Measurements from ENCODE around the gene RNF183. TPM values are rescaled to one million over a fixed set of nuclear protein-coding genes. Genes with fewer than 3 reads are reported as not detected.

RNF183 gene
- not detected in 2 replicates for total RNA-seq (2014; rRNA removed; shearing (Covaris generic))

GRCh38 chr9:113302792-113303418, at the start of gene RNF183:
Gene RNF183, minus strand, starts transcription at chr9:113303376. Its CDS starts 5,192 bp downstream, at chr9:113298184.
- DNase-seq (ENCODE audit: low read depth) = no peak

DNA sequence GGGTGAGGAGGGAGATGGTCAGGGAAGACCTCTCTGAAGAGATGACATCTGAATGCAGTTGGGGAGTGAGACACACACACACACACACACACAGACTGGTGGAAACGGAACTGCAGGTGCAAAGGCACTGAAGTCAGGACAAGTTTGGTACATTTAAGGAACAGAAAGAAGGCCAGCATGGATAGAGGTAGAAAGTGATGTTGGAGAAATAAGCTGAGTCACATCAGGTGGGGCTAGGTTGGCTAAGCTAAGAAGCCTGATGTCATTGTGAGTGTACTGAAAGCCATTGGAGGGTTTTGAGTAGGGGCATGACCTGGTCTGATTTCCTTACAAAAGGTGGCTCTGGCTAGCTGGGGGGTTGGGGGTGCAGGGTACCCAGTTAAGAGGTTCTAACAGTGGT, 49.2 kb upstream of the RNF183 start:
- DNase-seq (ENCODE audit: low read depth) = no peak

- no peak for DNase-seq (ENCODE audit: low read depth)
Observed at GRCh38 chr9:113352006-113352405, 48.8 kb upstream of the RNF183 start.

- DNase-seq (ENCODE audit: low read depth) = no peak
Observed at GRCh38 chr9:113350937-113351336, 47.8 kb upstream of the RNF183 start.

GRCh38 chr9:113350107-113350661, 47.0 kb upstream of the RNF183 start:
- DNase-seq (ENCODE audit: low read depth) = no peak

DNA sequence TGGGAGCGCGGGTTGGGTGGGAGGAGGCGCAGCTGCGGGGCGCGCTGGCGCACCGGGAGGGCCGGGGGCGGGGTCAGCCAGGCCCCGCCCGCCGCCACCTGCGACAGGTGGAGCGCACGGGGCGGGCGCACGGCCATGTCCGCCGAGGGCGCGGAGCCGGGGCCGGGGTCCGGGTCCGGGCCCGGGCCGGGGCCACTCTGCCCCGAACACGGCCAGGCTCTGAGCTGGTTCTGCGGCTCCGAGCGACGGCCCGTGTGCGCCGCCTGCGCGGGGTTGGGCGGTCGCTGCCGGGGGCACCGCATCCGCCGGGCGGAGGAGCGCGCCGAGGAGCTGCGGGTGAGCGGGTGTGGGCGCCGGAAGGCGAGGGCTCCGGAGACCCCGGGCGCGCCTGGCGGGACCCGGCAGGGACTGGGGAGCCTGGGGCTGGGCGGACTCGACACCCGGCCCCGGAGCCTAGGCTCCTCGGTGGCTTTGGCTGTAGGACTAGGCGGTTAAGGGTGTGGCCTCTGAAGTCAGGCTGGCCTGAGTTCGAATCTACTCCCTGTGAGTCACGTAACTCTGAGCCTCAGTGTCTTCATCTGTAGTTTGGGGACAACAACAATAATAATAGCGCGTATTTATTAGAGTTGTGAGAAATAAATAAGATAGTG, 46.4 kb upstream of the RNF183 start, which contains the start of gene BSPRY:
Gene BSPRY, plus strand, starts transcription at position 97 of the 650 bp plus-strand sequence. Its CDS starts 39 bp downstream, at position 136.
- peak; percentile 35 for DNase-seq (ENCODE audit: low read depth)

- DNase-seq (ENCODE audit: low read depth) = no peak
Observed at GRCh38 chr9:113349066-113349444, 45.9 kb upstream of the RNF183 start.

DNA sequence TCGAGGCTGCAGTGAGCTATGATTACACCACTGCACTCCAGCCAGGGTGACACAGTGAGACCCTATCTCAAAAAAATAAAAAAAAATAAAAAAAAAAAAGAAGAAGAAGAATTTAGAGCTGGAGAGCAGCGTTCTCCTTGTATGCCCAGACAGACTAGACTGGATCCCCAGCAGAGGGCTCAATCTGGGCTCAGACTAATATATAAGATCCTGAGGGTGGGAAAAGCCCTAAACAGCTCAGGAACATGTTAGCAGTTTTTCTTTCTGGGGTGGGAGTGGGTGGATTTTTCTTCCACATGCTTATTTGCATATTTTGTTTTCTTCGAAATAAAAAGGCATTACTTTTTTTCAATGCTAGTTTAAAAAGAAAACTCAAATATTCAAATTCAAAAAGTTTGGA, 45.3 kb upstream of the RNF183 start:
- DNase-seq (ENCODE audit: low read depth) = no peak

DNA sequence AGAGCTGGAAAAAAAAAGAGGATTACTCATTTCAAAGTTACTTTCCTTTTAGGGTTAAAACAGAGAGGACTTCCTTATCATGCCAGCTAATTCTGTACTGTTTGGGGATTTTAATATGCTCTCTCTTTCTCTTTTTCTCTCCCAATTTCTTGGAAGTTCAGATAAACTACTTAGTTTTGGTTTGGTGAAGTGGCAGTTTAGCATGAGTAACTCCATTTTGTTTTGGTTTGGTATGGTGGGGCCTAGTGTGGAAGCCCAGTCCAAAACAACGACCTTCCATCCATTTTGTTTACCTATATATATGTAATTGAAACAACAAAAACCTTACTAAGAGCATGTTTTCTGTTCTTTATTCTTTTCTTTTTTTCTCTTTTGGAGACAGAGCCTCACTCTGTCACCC, 42.5 kb upstream of the RNF183 start:
- no peak for DNase-seq (ENCODE audit: low read depth)

DNA sequence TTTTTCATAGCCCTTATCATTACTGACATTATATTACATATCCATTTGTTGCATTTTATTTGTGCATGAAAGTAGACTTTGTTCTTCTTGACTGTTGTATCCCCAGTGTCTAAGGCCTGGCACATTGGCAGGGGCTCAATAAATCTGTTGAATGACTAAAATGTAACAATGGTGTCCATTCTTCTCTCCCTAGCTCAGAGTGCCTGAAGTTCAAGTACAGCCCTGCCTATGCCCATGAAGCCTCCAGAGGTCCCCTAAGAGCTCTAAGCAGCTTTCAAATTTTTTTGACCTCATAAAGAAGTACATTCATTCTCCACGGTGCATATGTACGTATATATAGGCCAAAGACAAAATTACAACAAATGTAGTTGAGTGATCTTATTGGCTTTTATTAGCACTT, 42.0 kb upstream of the RNF183 start:
- DNase-seq (ENCODE audit: low read depth) = no peak

DNA sequence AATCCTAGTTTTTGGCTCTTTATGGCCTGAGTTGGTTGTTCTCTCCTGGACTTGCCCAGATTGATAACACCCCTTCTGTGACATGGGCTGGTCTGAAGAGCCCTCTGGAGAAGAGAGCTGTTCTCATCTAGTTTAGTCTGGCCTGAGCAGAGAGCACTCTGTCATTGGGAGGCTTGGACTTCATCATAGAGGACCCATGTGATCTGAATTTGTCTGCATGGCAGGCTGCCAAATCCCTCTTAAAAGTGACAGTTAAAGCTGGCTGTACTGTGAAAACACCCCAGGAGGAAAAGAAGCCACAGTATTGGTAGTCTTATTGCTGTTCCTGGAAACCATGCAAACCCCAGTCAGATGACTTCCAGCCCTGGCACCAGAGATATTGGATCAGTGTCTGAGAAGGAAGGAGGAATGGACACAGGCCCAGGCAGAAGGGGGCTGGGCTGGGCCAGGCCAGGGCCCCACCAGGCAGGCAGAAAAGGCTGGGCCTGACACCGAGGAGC, 40.6 kb upstream of the RNF183 start:
- no peak for DNase-seq (ENCODE audit: low read depth)

GRCh38 chr9:113341712-113342410, 38.7 kb upstream of the RNF183 start:
- DNase-seq (ENCODE audit: low read depth) = no peak

DNA sequence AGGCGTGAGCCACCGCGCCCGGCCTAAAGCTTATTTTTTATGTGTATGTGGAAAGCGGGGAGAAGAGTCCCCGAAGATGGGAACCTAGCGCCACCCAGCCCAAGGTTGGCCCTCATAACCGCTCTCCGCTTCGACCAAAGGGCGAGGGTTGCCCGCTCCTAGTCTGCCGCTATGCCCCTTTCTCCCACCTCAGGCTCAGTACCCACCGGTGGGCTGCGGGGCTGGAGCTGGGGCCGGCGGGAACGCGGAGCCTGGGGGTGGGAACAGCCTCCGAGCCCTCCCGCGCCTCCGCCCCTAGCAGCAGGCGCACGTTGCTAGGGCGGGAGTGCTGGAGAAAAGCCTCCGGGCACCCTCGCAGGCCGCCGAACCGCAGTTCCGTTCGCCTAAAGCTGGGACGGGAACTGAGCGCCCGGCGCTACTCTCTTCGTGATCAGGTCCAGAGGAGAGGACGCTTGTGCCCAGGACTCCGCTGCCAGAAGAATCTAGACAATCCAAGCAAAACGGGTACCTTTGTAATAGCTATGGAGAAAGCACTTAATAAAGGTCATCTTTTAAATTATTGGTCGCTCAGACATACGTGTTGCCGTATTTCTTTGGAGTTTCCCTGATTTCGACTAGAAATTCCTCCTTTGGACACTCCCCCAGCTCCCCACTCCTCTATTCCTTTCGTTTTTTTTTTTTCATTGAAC, 37.0 kb upstream of the RNF183 start, which contains the start of gene WDR31:
Gene WDR31, minus strand, starts transcription at position 265 of the 689 bp plus-strand sequence. CDS start 8,253 bp downstream, outside the sequence.
- peak; percentile 96 for DNase-seq (ENCODE audit: low read depth)

DNA sequence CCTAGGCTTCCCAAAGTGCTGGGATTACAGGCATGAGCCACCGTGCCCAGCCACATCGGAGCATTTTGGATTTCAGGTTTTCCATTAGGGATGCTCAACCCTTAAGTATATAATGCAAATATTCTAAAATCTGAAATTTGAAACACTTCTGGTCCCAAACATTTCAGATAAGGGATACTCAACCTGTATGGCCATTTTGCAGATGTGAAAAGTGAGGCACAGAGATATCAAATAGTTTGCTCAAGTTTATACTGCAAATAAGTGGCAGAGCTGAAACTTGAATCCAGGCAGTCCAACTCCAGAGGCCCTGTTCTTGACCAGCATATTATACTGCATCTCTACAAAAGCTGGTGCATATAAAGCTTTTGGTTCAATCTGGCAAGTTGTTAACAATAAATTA, 34.5 kb upstream of the RNF183 start:
- no peak for DNase-seq (ENCODE audit: low read depth)

GRCh38 chr9:113331780-113332179, 28.6 kb upstream of the RNF183 start:
- DNase-seq (ENCODE audit: low read depth) = no peak

- DNase-seq (ENCODE audit: low read depth) = no peak
Observed at GRCh38 chr9:113328045-113328782, 25.0 kb upstream of the RNF183 start.

DNA sequence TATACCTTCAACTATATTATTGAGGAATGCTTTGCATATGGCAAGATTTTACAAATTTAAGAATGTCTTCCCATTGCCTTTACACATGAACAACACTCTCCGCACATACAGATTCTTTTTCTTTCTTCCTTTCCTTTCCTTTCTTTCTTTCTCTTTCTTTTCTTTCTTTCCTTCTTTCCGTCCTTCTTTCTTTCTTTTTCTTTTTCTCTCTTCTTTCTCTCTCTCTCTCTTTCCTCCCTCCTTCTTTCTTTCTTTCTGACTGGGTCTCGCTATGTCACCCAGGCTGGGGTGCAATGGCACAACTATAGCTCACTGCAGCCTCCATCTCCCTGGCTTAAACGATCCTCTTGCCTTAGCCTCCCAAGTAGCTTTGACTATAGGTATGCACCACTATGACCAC, 23.1 kb upstream of the RNF183 start:
- no peak for DNase-seq (ENCODE audit: low read depth)

GRCh38 chr9:113322671-113323070, 19.5 kb upstream of the RNF183 start:
- DNase-seq (ENCODE audit: low read depth) = no peak

DNA sequence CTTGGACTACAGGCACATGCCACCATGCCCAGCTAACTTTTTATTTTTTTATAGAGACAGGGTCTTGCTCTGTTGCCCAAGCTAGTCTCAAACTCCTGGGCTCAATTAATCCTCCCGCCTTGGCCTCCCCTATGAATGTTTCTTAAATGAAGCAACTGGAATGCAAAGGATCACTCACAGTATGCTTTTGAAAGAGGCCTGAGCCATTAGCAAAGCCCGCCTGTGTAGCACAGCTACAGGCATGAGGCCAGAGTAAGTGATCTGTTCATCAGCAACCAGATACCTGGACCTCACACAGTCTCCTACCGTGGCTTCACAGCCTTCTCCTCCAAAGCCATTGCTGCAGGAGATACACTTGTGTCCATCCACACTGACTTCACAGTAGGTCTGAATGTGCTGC, 16.9 kb upstream of the RNF183 start:
- no peak for DNase-seq (ENCODE audit: low read depth)

DNA sequence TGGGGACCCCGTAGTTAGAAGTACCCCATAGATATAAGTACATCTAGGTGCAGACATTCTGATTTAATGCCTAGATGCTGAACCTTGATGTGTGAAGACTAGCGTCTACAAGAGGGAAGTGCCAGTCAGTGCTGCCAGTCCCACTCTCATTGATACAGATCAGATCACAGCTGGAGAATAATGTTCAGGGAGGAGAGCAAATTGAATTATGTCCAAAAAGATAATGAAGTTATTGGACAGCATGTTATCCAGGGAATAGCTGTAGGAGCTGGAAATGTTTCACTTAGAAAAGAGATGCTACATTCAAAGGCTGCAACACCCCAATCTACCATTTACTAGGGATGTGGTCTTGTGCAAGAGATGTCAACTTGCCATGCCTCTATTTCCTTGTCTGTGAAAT, 15.9 kb upstream of the RNF183 start:
- no peak for DNase-seq (ENCODE audit: low read depth)

GRCh38 chr9:113317777-113318176, 14.6 kb upstream of the RNF183 start:
- DNase-seq (ENCODE audit: low read depth) = no peak
